Nucleus accumbens (tissue), 56 donors: Measurements from ENCODE around the gene TAF1L.
"Not testable (repeated sequence)": the region's sequence is repeated elsewhere in the genome, so short reads cannot be mapped to it uniquely, and the experiment has no call there.

Experiments used
- DNase-seq, 56 donors: peaks; one replicate each; lab custom pipeline; 2025; lab: John Stamatoyannopoulos, UW

The TAF1L gene

DNA sequence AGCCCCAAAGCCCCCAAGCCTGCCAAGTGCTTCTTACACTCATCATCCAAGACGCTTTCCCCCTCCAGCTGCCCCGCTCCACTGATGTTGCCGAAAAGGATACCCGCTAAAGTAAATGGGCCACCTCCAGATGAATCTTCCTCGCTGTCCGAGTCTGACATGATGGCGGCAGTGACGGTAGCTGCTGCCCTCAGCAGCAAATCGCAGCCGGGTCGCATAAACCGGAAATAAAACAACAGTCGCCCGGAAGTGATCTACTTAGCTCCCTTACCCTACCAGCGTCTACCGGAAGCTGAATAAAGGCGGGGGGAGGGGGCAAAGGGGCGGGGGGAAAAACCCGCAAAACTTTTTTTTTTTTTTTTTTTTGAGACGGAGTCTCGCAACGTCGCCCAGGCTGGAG, at the start of gene TAF1L:
Gene TAF1L (minus strand): TSS at position 308 of the 400 bp plus-strand sequence. CDS start 90 bp downstream, at position 218.
- DNase-seq, result no peak

DNA sequence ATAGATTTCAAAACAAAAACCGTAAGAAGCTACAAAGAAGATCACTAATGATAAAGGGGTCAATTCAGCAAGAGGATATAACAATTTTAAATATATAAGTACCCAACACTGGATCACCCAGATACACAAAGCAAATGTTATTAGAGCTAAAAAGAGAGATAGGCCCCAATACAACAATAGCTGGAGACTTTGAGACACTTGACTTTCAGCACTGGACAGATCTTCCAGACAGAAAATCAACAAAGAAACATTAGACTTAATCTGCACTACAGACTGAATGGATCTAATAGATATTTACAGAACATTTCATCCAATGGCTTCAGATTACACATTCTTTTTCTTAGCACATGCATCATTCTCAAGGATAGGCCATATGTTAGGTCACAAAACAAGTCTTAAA, 46.3 kb upstream of the TAF1L start:
- no peak for DNase-seq

GRCh38 chr9:32677931-32678330, 42.5 kb upstream of the TAF1L start:
- DNase-seq, result no peak

- DNase-seq, result no peak
Observed at GRCh38 chr9:32672469-32672868, 37.0 kb upstream of the TAF1L start.

- peak in 11 of 56 donors; percentile 1 to 4 (median 2) for DNase-seq
Observed at GRCh38 chr9:32671333-32671732, 35.9 kb upstream of the TAF1L start.

DNA sequence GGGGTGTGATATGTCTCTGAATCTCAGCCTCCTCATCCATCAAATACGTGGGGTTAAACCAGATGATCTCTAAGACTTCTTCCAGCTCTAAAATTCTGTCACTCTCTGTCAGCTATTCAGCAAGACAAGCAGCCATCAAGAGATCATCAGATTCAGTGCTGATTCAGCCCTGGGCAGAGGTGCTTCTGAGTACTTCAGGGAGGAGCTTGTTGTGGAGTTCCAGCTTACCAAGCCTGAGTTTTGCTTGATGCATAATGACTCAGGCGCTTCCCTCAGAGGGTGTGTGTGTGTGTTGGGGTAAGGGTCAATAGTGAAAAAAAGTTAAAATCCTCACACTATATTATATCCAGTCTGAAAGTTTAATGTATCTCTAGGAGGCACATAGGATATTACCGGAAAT, 29.6 kb upstream of the TAF1L start:
- DNase-seq, result no peak

- DNase-seq, result no peak
Observed at GRCh38 chr9:32663741-32664140, 28.3 kb upstream of the TAF1L start.

DNA sequence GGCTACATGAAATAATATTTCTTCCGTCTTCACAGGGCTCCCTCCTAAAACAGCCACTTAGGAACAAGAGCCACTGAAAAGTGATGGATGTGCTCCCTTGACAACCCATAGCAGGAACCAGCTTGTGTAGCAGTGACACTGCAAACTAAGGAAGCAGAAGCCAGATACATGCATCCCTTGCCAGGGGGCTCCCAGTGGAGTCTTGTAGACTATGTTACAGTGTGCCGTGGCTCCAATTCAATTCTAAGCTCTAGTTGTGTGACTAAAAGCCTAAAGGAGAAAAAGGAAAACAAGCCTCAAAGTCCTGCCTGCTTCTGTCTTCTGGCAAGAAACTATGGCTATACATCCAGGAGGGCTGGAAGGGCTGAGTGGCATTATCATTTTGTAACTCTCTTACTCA, 12.2 kb upstream of the TAF1L start:
- no peak for DNase-seq

- no peak for DNase-seq
Observed at GRCh38 chr9:32644698-32645097, 9.2 kb upstream of the TAF1L start.

DNA sequence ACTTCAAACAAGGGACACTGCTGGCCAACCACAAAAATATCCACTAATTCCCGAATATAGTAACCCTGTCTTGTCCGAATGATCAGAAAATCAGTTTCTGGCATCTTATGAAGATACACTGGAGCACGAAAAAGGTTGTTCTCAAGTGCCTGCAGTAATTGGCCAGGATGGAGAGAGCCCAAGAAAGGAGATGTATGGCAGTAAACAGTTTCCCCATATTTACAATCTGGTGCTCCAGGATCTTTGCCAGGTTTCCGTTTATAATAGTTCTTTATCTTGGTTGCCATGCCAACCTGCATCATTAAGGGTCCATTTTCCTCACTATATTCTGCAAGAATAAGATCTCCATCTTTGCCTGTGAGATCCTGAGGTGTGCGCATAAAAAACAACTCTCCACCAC, 2.3 kb downstream of the TAF1L start:
- not testable (repeated sequence) for DNase-seq

GRCh38 chr9:32631991-32632390, 3.5 kb downstream of the TAF1L start:
- DNase-seq, result no peak

DNA sequence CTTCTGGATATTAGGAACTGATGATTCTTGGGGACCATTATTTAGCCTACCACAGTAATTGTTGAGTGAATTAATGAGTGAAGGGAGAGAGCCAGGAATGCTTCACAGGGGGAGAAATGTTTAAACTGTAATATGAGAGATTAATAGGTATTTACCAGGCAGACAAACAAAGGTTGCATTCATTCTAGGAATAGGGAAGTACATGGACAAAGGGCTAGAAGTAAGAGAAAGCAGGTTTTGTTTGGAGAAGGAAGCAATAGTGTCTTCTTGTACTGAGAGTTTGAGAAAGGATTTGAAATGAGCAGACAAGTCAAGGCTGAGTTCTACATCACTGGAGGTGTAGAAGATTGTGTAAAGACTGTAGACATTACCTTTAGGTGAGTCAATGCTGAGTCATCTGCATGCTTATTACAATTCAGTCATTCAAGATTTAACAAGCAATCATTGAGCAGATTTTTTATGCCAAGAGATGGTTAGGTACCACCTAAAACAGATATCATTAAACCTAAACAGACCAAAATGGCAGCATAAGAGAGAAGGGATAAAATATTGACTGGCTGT, 8.0 kb downstream of the TAF1L start:
- DNase-seq, result no peak

- no peak for DNase-seq
Observed at GRCh38 chr9:32625320-32625719, 10.1 kb downstream of the TAF1L start.

- DNase-seq, result no peak
Observed at GRCh38 chr9:32622948-32623347, 12.5 kb downstream of the TAF1L start.

GRCh38 chr9:32618261-32618660, 17.2 kb downstream of the TAF1L start:
- DNase-seq, result no peak

DNA sequence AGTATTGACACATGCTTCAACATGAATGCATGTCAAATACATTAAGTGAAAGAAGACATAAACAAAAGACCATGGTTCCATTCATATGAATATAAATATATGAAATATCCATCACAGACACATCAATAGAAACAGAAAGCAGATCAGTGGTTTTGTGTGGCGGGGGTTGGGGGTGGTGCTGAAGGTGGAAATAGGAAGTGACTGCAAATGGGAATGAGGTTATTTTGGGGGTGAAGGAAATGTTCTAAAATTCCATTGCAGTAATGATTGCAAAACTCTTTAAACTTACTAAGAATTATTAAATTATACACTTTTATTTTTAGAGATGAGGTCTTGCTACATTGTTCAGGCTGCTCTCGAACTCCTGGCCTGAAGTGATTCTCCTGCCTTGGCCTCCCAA, 28.7 kb downstream of the TAF1L start:
- DNase-seq, result no peak

- no peak for DNase-seq
Observed at GRCh38 chr9:32603914-32604852, 31.3 kb downstream of the TAF1L start.

DNA sequence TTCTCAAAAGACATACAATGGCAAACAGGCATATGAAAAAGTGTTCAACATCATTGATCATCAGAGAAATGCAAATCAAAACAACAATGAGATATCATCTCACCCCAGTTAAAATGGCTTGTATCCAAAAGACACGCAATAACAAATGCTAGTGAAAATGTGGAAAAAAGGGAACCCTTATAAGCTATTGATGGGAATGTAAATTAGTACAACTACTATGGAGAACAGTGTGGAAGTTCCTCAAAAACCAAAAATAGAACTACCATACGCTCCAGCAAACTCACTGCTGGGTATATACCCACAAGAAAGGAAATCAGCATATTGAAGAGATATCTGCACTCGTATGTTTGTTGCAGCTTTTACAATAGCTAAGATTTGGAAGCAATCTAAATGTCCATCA, 36.4 kb downstream of the TAF1L start:
- DNase-seq, result not testable (repeated sequence)

DNA sequence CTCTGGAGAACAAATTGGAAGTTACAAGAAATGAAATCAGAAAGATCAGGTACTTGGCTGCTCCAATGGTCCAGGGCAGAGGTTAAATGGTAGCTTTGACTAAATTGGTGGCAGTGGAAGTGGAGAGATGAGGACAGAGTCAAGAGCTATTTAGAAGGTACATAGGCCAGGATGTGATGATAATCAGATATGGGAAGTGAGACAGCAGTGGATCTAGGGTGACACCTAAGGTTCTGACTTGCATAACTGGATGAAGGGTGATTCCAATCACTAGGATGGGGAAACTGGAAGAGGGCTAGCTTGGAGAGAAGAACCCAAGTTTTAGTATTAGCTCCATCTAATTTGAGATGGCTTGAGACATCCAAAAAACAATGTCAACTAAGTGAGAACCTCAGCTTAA, 38.5 kb downstream of the TAF1L start:
- no peak for DNase-seq

GRCh38 chr9:32596096-32596865, 39.2 kb downstream of the TAF1L start:
- no peak for DNase-seq

DNA sequence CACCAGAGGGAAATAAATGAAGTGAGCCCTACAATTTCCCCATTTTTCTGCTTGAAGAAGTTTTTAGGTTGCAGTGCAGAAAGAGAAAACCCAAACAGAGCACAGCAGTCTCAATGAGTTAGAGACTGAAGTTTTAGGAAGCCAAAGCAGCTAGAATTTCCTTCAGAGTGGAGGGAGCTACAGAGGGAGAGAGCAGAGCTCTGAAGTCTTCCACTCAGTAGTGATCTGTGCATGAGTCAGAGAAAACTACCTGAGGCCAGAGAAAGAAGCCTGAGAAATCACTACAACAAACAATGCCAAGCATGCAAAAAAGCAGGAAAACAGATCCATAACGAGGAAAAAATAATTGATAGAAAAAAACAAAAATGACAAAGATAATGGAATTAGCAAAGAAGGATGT, 44.6 kb downstream of the TAF1L start:
- DNase-seq, result no peak
